Cardiac septum (tissue), 1 donor: ENCODE measurements around the gene CADPS2. TPM values are rescaled to one million over a fixed set of nuclear protein-coding genes. Genes with fewer than 3 reads are reported as not detected.
"Not testable (repeated sequence)": the region's sequence is repeated elsewhere in the genome, so short reads cannot be mapped to it uniquely, and the experiment has no call there.

ENCODE experiments used
- DNase-seq: peaks from one replicate; pipeline ENCODE4 v3.0.0-alpha.2; 2020; ENCODE audit warnings: low spot score
- intact Hi-C: fragments of 100-400 bp; cut with DNase I; formaldehyde crosslinking; loops from one replicate; pipeline ENCODE4 v1.14.0; 2022
- total RNA-seq: library from RNA; stranded (reverse); fragmentation: NEBNext Ultra II Directional; extraction: Animal tissue kit (Norgen Biotek cat#: 25700); gene quantifications from one replicate; pipeline ENCODE4 v1.2.1, GENCODE V29; 2021
- donor health status: DM: no; HTN: no; CAD: no.

Gene CADPS2
- total RNA-seq, 1 donor from 2014 or later = 6.3 TPM

- DNase-seq = no peak
- intact Hi-C loops = no loop called here
These were observed 201.8 kb downstream of the CADPS2 start for GRCh38 chr7:122684504-122684903.

- intact Hi-C loops = no loop called here
- DNase-seq = no peak
These were observed 203.3 kb downstream of the CADPS2 start for GRCh38 chr7:122682815-122683550.

GRCh38 chr7:122681186-122681585 is 205.1 kb downstream of the CADPS2 start:
- intact Hi-C loops, DNase-seq: not testable (repeated sequence)

- intact Hi-C loops = no loop called here
These were observed 206.4 kb downstream of the CADPS2 start for GRCh38 chr7:122679813-122680212.

GRCh38 chr7:122679269-122679709 is 207.0 kb downstream of the CADPS2 start:
- intact Hi-C loops, DNase-seq: not testable (repeated sequence)

More at GRCh38 chr7:122679813-122680212, 206.4 kb downstream of the CADPS2 start:
- no peak for DNase-seq

GRCh38 chr7:122677149-122677548 is 209.1 kb downstream of the CADPS2 start:
- intact Hi-C loops = no loop called here

GRCh38 chr7:122676466-122676865 is 209.8 kb downstream of the CADPS2 start:
- intact Hi-C loops = no loop called here
- DNase-seq = no peak

More at GRCh38 chr7:122677149-122677548, 209.1 kb downstream of the CADPS2 start:
- no peak for DNase-seq

- intact Hi-C loops = no loop called here
- no peak for DNase-seq
These were observed 210.6 kb downstream of the CADPS2 start for GRCh38 chr7:122675621-122676020.

- intact Hi-C loops = no loop called here
These were observed 211.2 kb downstream of the CADPS2 start for GRCh38 chr7:122675011-122675410.

GRCh38 chr7:122674502-122674901 is 211.8 kb downstream of the CADPS2 start:
- intact Hi-C loops = no loop called here
- no peak for DNase-seq

More at GRCh38 chr7:122675011-122675410, 211.2 kb downstream of the CADPS2 start:
- no peak for DNase-seq

GRCh38 chr7:122673951-122674350 is 212.3 kb downstream of the CADPS2 start:
- intact Hi-C loops = no loop called here
- no peak for DNase-seq

- no peak for DNase-seq
- intact Hi-C loops = no loop called here
These were observed 213.7 kb downstream of the CADPS2 start for GRCh38 chr7:122672536-122672935.

- DNase-seq = no peak
- intact Hi-C loops = no loop called here
These were observed 222.5 kb downstream of the CADPS2 start for GRCh38 chr7:122663733-122664132.

- no peak for DNase-seq
- intact Hi-C loops = loop anchor here (5.0 kb wide), 1 partner anchor 187 kb away; no protein-coding TSS in a partner anchor
These were observed 227.4 kb downstream of the CADPS2 start for GRCh38 chr7:122658856-122659255.

GRCh38 chr7:122653685-122654084 is 232.6 kb downstream of the CADPS2 start:
- intact Hi-C loops = no loop called here
- no peak for DNase-seq

GRCh38 chr7:122652876-122653275 is 233.4 kb downstream of the CADPS2 start:
- DNase-seq = no peak
- intact Hi-C loops = no loop called here

- DNase-seq = no peak
- intact Hi-C loops = no loop called here
These were observed 234.8 kb downstream of the CADPS2 start for GRCh38 chr7:122651451-122651850.

GRCh38 chr7:122643250-122643649 is 243.0 kb downstream of the CADPS2 start:
- no peak for DNase-seq
- intact Hi-C loops = no loop called here

- no peak for DNase-seq
- intact Hi-C loops = no loop called here
These were observed 247.8 kb downstream of the CADPS2 start for GRCh38 chr7:122638459-122638858.

- no peak for DNase-seq
- intact Hi-C loops = no loop called here
These were observed 248.5 kb downstream of the CADPS2 start for GRCh38 chr7:122637784-122638183.

- DNase-seq, intact Hi-C loops: not testable (repeated sequence)
These were observed 250.8 kb downstream of the CADPS2 start for GRCh38 chr7:122635481-122635880.
